ENCODE data around the gene ISCA1.

GRCh38 chr9:86308687-86309086 lies 26.3 kb upstream of the ISCA1 start:
- TF ChIP-seq, protein P1, sequence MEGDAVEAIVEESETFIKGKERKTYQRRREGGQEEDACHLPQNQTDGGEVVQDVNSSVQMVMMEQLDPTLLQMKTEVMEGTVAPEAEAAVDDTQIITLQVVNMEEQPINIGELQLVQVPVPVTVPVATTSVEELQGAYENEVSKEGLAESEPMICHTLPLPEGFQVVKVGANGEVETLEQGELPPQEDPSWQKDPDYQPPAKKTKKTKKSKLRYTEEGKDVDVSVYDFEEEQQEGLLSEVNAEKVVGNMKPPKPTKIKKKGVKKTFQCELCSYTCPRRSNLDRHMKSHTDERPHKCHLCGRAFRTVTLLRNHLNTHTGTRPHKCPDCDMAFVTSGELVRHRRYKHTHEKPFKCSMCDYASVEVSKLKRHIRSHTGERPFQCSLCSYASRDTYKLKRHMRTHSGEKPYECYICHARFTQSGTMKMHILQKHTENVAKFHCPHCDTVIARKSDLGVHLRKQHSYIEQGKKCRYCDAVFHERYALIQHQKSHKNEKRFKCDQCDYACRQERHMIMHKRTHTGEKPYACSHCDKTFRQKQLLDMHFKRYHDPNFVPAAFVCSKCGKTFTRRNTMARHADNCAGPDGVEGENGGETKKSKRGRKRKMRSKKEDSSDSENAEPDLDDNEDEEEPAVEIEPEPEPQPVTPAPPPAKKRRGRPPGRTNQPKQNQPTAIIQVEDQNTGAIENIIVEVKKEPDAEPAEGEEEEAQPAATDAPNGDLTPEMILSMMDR (IDR thresholded peaks at IDR 0.05) = no peak
- TF ChIP-seq, protein P2, sequence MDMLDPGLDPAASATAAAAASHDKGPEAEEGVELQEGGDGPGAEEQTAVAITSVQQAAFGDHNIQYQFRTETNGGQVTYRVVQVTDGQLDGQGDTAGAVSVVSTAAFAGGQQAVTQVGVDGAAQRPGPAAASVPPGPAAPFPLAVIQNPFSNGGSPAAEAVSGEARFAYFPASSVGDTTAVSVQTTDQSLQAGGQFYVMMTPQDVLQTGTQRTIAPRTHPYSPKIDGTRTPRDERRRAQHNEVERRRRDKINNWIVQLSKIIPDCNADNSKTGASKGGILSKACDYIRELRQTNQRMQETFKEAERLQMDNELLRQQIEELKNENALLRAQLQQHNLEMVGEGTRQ (IDR thresholded peaks at IDR 0.05) = no peak
- TF ChIP-seq NFE2L2 (conservative IDR thresholded peaks at IDR 0.05; ENCODE audit: low read length) = no peak
- no peak for TF ChIP-seq EP300 (IDR thresholded peaks at IDR 0.05)
- TF ChIP-seq CEBPB (IDR thresholded peaks at IDR 0.05) = no peak
- TF ChIP-seq, protein P3, sequence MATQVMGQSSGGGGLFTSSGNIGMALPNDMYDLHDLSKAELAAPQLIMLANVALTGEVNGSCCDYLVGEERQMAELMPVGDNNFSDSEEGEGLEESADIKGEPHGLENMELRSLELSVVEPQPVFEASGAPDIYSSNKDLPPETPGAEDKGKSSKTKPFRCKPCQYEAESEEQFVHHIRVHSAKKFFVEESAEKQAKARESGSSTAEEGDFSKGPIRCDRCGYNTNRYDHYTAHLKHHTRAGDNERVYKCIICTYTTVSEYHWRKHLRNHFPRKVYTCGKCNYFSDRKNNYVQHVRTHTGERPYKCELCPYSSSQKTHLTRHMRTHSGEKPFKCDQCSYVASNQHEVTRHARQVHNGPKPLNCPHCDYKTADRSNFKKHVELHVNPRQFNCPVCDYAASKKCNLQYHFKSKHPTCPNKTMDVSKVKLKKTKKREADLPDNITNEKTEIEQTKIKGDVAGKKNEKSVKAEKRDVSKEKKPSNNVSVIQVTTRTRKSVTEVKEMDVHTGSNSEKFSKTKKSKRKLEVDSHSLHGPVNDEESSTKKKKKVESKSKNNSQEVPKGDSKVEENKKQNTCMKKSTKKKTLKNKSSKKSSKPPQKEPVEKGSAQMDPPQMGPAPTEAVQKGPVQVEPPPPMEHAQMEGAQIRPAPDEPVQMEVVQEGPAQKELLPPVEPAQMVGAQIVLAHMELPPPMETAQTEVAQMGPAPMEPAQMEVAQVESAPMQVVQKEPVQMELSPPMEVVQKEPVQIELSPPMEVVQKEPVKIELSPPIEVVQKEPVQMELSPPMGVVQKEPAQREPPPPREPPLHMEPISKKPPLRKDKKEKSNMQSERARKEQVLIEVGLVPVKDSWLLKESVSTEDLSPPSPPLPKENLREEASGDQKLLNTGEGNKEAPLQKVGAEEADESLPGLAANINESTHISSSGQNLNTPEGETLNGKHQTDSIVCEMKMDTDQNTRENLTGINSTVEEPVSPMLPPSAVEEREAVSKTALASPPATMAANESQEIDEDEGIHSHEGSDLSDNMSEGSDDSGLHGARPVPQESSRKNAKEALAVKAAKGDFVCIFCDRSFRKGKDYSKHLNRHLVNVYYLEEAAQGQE (IDR thresholded peaks at IDR 0.05) = no peak
